SK-N-SH treated with all-trans-retinoic acid at 6 μM for 48 hours (cell line): ENCODE data around the gene ADCY9.

Source experiments
- ATAC-seq: fragments of 200-7000 bp; cut with Tn5 transposase; 3 replicates; pipeline ENCODE4 v1.9.1; 2020; ENCODE audit warnings: mild to moderate bottlenecking, moderate library complexity
- ARNTL ChIP-seq: fragments of 450-650 bp; formaldehyde crosslinking; IDR thresholded peaks from 2 replicates; pipeline ENCODE4 v1.5.0; 2020; ENCODE audit warnings: low read depth, mild to moderate bottlenecking, moderate library complexity, borderline replicate concordance
- BACH2 ChIP-seq: fragments of 250-450 bp; sonication (Bioruptor Pico); IDR thresholded peaks from 2 replicates; pipeline ENCODE4 v1.9.0; 2021; ENCODE audit warnings: mild to moderate bottlenecking, borderline replicate concordance
- ESRRG ChIP-seq: fragments of 250-450 bp; sonication (Bioruptor Pico); IDR thresholded peaks from 2 replicates; pipeline ENCODE4 v1.6.1; 2021; ENCODE audit warnings: mild to moderate bottlenecking
- GLIS3 ChIP-seq: fragments of 250-450 bp; sonication (Bioruptor Pico); IDR thresholded peaks from 2 replicates; pipeline ENCODE4 v1.5.0; 2020; ENCODE audit warnings: mild to moderate bottlenecking, moderate library complexity
- ISL1 ChIP-seq: fragments of 250-450 bp; sonication (Bioruptor Pico); IDR thresholded peaks from 2 replicates; pipeline ENCODE4 v2.1.2; 2022; ENCODE audit warnings: mild to moderate bottlenecking, moderate library complexity
- OSR1 ChIP-seq: fragments of 250-450 bp; sonication (Bioruptor Pico); IDR thresholded peaks from 2 replicates; pipeline ENCODE4 v1.8.0; 2022; ENCODE audit warnings: moderate library complexity, mild to moderate bottlenecking, inconsistent platforms
- PPARA ChIP-seq: fragments of 250-450 bp; sonication (Bioruptor Pico); IDR thresholded peaks from 2 replicates; pipeline ENCODE4 v1.5.0; 2020; ENCODE audit warnings: mild to moderate bottlenecking, borderline replicate concordance
- RARB ChIP-seq: fragments of 250-450 bp; sonication (Bioruptor Pico); IDR thresholded peaks from 2 replicates; pipeline ENCODE4 v1.8.0; 2021; ENCODE audit warnings: mild to moderate bottlenecking, moderate library complexity
- SNAI2 ChIP-seq: fragments of 250-450 bp; sonication (Bioruptor Pico); IDR thresholded peaks from 2 replicates; pipeline ENCODE4 v1.5.0; 2020; ENCODE audit warnings: mild to moderate bottlenecking, moderate library complexity
- TCF4 ChIP-seq: fragments of 250-450 bp; sonication (Bioruptor Pico); IDR thresholded peaks from 2 replicates; pipeline ENCODE4 v1.8.0; 2021; ENCODE audit warnings: mild to moderate bottlenecking, moderate library complexity, borderline replicate concordance
- TOX ChIP-seq: fragments of 250-450 bp; sonication (Bioruptor Pico); IDR thresholded peaks from 2 replicates; pipeline ENCODE4 v1.8.0; 2021; ENCODE audit warnings: mild to moderate bottlenecking, moderate library complexity, borderline replicate concordance
- ZC3H10 ChIP-seq: fragments of 250-450 bp; sonication (Bioruptor Pico); IDR thresholded peaks from 2 replicates; pipeline ENCODE4 v1.5.1; 2021; ENCODE audit warnings: mild to moderate bottlenecking, moderate library complexity
- ZFP3 ChIP-seq: fragments of 250-450 bp; sonication (Bioruptor Pico); IDR thresholded peaks from 2 replicates; pipeline ENCODE4 v1.5.0; 2020; ENCODE audit warnings: mild to moderate bottlenecking, moderate library complexity
- ZFP30 ChIP-seq: fragments of 450-650 bp; formaldehyde crosslinking; IDR thresholded peaks from 2 replicates; pipeline ENCODE4 v1.5.0; 2022; ENCODE audit warnings: mild to moderate bottlenecking, moderate library complexity
- ZNF565 ChIP-seq: fragments of 450-650 bp; formaldehyde crosslinking; conservative IDR thresholded peaks from 2 replicates; pipeline ENCODE4 v1.5.0; 2020; ENCODE audit warnings: low read depth, mild to moderate bottlenecking, moderate library complexity
- ZNF70 ChIP-seq: fragments of 450-650 bp; formaldehyde crosslinking; IDR thresholded peaks from 2 replicates; pipeline ENCODE4 v1.5.0; 2020; ENCODE audit warnings: mild to moderate bottlenecking, moderate library complexity
- ZNF8 ChIP-seq: fragments of 450-650 bp; formaldehyde crosslinking; IDR thresholded peaks from 2 replicates; pipeline ENCODE4 v1.5.0; 2020; ENCODE audit warnings: mild to moderate bottlenecking, moderate library complexity
- TF ChIP-seq, protein P1 (sequence below): fragments of 250-450 bp; sonication (Bioruptor Pico); IDR thresholded peaks from 2 replicates; pipeline ENCODE4 v1.5.1; 2021; ENCODE audit warnings: mild to moderate bottlenecking, moderate library complexity
- TF ChIP-seq, protein P2 (sequence below): fragments of 250-450 bp; sonication (Bioruptor Pico); IDR thresholded peaks from 2 replicates; pipeline ENCODE4 v1.8.0; 2020; ENCODE audit warnings: mild to moderate bottlenecking, moderate library complexity, borderline replicate concordance
- TF ChIP-seq, protein P3 (sequence below): fragments of 250-450 bp; sonication (Bioruptor Pico); IDR thresholded peaks from 2 replicates; pipeline ENCODE4 v1.5.1; 2020; ENCODE audit warnings: low read depth, mild to moderate bottlenecking, moderate library complexity

Gene ADCY9

GRCh38 chr16:3924763-3925162, 191.5 kb downstream of the ADCY9 start:
- TF ChIP-seq ZFP3 (CRISPR knock-in tag) (no peak), ZNF565 (CRISPR knock-in tag) (no peak), ZNF70 (CRISPR knock-in tag) (no peak), PPARA (no peak), RARB (CRISPR knock-in tag) (no peak), OSR1 (no peak), TCF4 (CRISPR knock-in tag) (no peak), ZNF8 (CRISPR knock-in tag) (no peak), ZFP30 (CRISPR knock-in tag) (no peak), TOX (no peak), ARNTL (CRISPR knock-in tag) (no peak), ESRRG (no peak), ZC3H10 (CRISPR knock-in tag) (no peak)
- TF ChIP-seq, protein P1, sequence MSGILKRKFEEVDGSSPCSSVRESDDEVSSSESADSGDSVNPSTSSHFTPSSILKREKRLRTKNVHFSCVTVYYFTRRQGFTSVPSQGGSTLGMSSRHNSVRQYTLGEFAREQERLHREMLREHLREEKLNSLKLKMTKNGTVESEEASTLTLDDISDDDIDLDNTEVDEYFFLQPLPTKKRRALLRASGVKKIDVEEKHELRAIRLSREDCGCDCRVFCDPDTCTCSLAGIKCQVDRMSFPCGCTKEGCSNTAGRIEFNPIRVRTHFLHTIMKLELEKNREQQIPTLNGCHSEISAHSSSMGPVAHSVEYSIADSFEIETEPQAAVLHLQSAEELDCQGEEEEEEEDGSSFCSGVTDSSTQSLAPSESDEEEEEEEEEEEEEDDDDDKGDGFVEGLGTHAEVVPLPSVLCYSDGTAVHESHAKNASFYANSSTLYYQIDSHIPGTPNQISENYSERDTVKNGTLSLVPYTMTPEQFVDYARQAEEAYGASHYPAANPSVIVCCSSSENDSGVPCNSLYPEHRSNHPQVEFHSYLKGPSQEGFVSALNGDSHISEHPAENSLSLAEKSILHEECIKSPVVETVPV (CRISPR knock-in tag) = no peak
- TF ChIP-seq, protein P2, sequence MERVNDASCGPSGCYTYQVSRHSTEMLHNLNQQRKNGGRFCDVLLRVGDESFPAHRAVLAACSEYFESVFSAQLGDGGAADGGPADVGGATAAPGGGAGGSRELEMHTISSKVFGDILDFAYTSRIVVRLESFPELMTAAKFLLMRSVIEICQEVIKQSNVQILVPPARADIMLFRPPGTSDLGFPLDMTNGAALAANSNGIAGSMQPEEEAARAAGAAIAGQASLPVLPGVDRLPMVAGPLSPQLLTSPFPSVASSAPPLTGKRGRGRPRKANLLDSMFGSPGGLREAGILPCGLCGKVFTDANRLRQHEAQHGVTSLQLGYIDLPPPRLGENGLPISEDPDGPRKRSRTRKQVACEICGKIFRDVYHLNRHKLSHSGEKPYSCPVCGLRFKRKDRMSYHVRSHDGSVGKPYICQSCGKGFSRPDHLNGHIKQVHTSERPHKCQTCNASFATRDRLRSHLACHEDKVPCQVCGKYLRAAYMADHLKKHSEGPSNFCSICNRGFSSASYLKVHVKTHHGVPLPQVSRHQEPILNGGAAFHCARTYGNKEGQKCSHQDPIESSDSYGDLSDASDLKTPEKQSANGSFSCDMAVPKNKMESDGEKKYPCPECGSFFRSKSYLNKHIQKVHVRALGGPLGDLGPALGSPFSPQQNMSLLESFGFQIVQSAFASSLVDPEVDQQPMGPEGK (CRISPR knock-in tag) = no peak
- TF ChIP-seq, all 23 proteins: peak for 0
- ATAC-seq = no peak

- TF ChIP-seq TOX (no peak), ZNF70 (CRISPR knock-in tag) (no peak), ISL1 (no peak), OSR1 (no peak), ARNTL (CRISPR knock-in tag) (no peak), ZFP30 (CRISPR knock-in tag) (no peak)
- no peak for ATAC-seq
Measured at GRCh38 chr16:3922241-3922640, 194.0 kb downstream of the ADCY9 start.

- ATAC-seq = no peak
- TF ChIP-seq OSR1 (no peak), GLIS3 (CRISPR knock-in tag) (no peak), ARNTL (CRISPR knock-in tag) (no peak), TOX (no peak), ZFP3 (CRISPR knock-in tag) (no peak), SNAI2 (CRISPR knock-in tag) (no peak)
- TF ChIP-seq, all 23 proteins: peak for 0
Measured at GRCh38 chr16:3920206-3920605, 196.0 kb downstream of the ADCY9 start.

- no peak for ATAC-seq
- TF ChIP-seq ARNTL (CRISPR knock-in tag) (no peak), SNAI2 (CRISPR knock-in tag) (no peak), OSR1 (no peak), PPARA (no peak), ISL1 (no peak), BACH2 (no peak), ZNF70 (CRISPR knock-in tag) (no peak), TCF4 (CRISPR knock-in tag) (no peak), RARB (CRISPR knock-in tag) (no peak)
- TF ChIP-seq, protein P1 (CRISPR knock-in tag) = no peak
- TF ChIP-seq, protein P2 (CRISPR knock-in tag) = no peak
- TF ChIP-seq, protein P3, sequence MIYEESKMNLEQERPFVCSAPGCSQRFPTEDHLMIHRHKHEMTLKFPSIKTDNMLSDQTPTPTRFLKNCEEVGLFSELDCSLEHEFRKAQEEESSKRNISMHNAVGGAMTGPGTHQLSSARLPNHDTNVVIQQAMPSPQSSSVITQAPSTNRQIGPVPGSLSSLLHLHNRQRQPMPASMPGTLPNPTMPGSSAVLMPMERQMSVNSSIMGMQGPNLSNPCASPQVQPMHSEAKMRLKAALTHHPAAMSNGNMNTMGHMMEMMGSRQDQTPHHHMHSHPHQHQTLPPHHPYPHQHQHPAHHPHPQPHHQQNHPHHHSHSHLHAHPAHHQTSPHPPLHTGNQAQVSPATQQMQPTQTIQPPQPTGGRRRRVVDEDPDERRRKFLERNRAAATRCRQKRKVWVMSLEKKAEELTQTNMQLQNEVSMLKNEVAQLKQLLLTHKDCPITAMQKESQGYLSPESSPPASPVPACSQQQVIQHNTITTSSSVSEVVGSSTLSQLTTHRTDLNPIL (CRISPR knock-in tag) = no peak
- TF ChIP-seq, all 23 proteins: peak for 0
Measured at GRCh38 chr16:3919413-3919812, 196.8 kb downstream of the ADCY9 start.
